ENCODE results near the gene TMA16. TPM values are rescaled to one million over a fixed set of nuclear protein-coding genes. Genes with fewer than 3 reads are reported as not detected.

The TMA16 gene
- total and polyA plus RNA-seq, 2 of the 8 experiments (the other 6 are each of a cell fraction or from before 2014, with no cell fraction given), result 8.0 to 64.2 TPM

DNA sequence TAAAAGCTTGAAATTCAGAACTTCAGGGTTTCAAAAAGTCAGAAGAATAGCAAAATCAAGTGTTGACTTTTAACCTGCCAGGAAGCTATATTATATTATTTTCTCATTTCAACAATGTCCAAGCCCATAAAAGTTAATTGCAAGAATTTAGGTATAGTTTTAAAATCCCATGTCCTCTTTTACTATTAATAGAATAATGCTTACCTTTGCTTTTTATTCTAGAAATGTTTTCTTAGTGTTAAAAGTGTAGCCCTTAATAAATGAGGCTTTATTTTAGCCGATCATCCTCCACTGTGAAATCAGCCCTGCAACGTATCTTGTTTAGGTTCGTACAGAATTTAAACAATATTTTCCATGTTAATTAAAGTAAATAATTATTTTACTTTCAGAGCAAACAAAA, 31.5 kb downstream of the TMA16 start (continued):
- no peak for TF ChIP-seq CBX5 (IDR thresholded peaks at IDR 0.05; ENCODE audit: low read depth, low read length)
- TF ChIP-seq CREB1 (IDR thresholded peaks at IDR 0.05), result no peak
- no peak for TF ChIP-seq BRCA1 (IDR thresholded peaks at IDR 0.05; ENCODE audit: low read depth, low read length)
